HG02973 (cell line): Measurements from ENCODE around the gene GATB.

ENCODE experiments used
- ATAC-seq: cut with Tn5 transposase; IDR thresholded peaks from one replicate; pipeline ENCODE4 v1.9.1; 2021; ENCODE audit warnings: moderate library complexity; ENCODE audit not compliant: unreplicated experiment

Gene GATB

DNA sequence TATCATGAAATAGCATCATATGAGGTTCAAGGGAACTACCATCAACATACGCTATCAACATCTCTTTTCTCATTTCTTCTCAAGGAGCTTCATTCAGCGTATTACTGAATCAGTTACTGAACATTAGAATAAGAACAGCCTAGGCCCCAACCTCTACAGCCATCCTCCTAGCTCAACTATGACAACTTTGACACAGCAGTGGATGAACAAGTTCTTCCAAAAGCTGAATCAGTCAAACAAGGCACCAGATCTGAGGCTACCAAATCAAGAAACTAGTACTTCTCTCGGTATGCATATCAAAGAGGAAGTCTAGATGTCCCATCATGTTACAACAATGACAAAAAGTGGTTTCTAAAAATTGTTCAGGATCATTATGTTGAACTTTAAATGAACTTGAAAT is 57.4 kb downstream of the GATB start:
- ATAC-seq: no peak

DNA sequence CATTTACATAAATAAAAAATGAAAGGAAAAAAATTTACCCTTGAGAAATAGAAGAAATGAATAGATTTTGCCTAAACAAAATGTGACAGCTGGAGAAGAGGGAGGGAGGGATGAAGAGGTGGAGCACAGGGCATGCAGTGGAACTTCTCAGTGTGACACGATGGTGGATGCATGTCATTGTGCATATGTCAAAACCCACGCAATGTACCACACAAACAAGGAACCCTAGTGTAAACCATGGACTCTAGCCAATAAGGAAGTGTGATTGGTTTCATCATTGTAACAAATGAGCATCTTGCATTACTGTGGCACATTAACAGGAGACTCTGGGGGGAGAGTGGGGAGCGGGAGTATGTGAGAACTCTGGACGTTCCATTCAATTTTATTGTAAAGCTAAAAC is 58.6 kb downstream of the GATB start:
- ATAC-seq: no peak

DNA sequence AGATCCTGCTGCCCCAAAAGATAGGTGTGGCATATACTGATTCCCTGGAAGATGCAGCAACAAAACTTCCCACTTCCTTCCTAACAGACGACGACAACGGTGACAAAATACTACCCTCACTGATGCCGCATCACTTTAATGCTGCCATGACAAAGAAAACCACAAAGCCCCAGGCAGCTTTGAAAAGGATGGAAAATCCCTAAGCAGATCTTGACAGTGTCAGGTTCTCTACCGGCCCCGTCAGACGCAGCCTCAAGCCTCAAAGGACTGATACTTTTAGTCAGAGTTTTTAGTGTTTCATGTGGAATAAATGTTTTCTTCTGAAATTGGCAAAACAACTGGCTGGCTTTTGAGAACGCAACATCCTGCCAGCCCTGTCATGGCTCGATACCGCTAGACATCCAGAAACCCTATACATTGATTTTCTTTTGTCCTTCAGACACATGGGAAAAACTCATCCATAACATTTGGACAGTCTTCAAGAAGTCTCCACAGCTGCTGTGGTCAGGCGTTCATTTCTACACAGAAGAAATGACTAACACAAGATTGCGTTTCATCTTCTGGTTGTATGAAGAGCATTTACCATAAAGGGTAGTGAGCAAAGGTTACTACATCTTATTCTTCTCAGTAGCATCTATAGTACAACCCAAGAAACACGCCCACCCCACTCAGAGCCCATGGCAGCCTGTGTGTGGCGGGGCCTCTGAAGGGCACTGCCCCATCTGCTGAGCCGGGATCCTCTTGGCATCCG is 60.1 kb downstream of the GATB start:
- no peak for ATAC-seq

DNA sequence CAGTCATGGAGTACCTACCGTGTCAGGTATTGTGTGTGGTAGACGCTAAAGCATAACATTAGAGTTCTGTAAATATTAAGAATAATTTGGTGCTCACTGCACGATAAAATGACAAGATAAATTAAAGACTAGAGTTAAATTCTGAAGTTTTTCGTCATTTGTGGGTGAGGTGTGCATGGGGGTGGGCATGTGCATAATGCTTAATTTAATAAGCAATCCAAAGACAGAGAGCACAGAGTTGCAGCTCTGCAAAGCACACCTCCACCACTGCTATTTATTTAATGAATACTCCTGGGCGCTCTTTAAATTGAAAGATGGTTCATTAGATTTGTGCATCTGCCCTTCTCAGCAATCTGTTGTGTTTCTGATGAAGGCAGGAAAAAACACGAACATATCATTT is 62.6 kb downstream of the GATB start:
- no peak for ATAC-seq

DNA sequence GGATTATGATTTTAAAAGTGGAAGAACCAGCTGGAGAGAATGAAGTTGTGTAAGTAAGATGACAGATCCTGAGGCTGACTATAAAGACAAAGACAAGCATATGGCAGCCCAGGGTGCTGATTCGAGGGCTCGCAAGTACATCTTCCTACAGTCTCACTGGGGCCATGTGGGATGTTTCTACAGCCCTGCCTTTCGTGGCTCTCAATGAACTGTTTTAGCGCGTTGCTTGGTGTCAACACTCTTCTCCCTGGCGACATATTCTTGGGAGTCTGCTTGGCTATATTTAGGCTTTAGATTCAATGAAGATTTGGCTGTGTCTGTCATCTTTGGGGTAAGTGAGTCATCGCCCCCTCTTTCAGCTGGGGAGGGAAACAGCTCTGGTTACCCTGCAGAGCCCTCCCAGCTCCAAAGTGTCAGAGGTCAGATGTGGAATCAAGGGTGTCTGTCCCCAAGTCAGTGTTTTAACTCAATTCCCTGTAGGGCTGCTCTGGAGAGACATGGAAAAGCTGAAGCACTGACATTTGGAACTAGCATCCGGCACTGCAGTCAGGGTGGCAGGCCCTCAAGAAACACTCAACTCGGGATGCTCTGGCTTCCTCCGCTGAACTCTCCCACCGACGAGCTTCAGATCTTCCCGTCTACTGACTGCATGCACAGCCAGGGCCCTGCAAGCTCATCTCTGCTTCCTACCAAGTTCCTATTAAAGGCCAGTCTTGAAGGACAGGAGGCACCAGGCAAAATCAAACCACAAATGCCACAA is 65.7 kb downstream of the GATB start:
- ATAC-seq: no peak

DNA sequence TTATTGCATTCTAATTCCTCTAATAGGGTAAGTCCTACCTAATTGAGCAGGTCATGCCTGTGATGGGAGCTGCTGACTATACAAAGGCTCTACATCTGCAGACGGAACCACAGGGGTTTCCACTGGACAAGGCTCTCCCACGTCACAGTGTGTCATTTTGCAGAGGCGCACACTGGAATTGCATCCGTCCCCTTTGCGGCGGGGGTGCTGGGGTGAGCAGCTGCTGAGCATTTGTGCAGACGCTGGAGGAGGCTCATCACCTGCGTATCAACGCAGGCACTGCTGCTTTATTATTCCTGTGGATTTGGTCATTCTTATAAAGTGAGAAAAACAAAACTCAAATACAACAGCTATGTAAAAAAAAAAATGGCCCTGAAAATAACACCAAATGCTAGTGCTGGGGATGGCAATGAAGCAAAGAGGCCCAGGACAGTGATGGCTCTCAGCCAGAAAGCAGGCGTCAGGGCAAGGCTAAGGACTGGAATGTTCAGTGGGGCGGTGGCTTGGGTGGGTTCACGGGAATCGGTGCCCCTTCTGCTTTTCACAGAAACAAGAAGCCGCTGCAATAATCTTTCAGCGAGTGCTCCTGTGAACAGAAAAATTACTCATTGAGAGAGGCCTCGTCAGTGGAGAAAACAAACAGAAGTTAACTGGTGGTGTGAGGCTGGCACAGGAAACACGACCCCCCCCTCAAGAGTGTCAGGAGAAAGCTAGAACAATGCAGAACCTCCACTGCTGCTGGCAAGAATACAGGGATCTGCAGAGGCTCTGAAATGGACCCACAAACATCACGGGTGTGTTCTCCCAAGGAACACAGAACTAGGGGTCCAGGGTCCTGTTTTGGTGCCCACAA is 67.8 kb downstream of the GATB start:
- no peak for ATAC-seq

DNA sequence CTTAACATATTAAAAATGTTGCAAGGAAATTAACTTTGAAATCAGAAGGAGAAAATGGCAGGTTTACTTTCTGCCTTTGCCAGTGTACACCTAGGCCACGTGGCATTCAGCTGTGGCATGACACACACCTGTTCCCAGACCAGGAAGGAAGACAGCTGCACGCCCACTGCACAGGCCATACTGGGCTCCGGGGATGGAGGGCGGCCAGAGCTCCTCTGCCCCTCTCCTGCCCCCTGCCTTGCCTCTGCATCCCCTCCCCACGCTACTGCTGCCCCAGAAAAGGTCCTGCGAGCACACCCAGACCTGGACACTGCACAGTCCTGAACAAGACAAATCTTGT is 68.4 kb downstream of the GATB start:
- ATAC-seq: no peak

DNA sequence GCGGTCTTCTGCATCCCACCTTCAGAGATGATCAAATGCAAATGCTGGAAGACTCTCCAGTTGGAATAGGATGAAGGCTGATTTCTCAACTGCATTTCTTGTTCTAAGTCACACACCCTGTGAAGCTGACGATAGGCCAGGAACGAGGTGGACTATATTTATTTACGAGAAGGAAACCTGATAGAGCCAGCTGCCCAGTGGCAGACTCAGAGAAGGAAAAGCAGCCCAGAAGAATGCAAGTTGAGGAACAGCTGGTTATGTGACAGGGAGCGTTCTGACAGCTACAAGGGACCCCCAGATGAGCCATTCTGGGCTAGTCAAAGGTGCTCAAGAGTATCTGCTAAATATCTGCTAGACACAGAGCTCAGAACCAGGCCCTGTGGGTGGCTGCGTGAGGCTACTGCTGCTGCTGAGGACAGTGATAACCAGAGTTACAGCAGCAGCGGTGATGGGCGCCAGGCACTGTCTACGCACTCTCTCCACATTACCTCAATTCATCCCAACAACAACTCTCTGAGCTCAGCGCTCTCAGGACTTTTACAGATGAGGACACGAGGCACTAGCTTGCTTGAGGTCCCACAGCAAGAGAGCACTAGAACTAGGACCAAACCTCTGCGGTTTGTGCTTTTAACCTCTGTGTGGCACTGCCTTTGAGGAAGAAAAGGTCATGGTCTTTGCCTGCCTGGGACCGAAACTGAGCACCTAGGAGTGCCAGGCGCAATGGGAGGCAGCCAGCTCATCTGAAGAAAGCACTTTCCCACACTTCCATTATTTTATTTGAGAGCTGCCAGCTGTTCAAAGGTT is 69.0 kb downstream of the GATB start:
- ATAC-seq: no peak

DNA sequence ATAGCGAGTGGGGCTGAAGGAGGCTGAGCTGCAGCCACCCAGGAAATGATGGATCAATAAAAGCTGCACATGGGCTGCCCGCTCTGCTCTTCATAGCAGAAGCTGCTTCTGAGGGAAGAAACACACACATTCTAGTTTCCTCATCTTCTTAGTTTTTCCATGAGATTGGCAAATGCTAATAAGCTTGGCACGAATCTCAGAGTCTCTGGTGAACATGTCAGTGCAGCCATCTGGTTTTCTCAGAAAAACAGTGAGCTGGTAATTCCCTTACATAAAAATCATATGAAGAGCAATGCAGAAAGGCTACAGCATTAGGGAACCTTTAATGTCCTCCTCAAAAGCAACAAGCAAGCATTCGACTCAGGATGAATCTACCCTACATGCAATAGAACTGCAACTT is 69.9 kb downstream of the GATB start:
- no peak for ATAC-seq

DNA sequence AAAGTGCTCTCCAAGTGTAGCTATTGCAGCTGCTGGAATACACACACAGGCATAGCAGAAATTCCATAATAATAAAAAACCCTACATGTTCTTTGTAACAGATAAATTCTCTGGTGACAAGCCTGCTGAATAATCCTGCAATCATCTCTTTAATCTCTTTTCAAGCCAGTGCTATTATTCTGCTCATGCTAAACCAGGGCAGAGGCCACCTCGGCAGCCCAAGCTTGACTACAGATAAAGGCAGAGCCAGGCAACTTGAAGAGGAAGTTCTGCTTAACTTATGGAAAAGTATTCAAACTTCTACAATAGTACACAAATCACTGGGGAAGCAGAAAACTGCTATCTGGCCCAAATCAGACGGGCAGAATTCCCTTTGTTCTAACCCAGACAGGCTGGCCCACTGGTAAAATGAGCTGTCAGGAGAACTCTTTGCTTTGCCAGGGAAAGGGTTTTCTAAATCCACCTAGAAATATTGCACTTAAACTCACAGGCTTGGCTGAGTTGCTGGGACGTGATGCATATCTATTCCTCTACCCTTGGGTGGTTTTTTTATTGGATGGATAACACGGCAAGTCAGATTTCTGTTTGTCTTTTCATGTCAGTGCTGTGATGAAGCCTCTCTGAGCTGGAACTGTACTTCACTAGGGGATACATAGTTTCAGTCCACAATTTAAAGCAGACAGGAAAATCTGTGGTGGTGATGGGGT is 70.5 kb downstream of the GATB start:
- no peak for ATAC-seq

DNA sequence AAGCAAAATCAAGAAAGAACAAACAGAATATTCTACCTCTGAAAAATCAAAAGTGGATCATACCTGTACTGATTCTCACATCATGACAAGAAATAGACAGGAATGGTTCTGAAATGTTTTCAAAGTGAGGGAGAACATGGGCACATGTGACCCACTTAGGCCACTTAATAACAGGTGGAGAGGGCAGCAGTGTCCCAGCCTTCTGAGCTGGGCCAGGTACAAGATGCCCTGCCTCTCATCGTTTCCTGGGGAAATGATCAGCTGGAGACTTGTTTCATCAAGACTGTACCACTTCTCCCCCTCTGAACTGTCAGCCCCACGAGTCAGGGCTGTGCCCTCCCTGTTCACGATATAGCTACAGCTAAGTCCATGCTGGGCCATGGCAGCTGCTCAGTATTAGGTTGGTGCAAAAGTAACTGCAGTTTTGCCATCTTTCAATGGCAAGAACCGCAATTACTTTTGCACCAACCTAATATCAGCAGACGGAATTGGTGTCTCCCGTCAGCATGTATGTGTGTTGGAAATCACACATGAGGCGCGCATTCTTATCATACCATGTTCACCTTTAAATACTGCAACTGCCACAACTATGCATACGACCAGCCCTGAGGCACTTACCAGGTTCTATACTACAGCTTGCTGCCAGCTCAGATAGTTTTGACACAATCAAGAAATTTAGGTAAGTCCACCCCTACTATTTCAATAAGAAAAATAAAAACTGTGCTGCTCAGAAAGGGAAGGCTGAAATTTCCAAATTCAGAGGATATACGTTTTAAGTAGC is 71.4 kb downstream of the GATB start:
- no peak for ATAC-seq

DNA sequence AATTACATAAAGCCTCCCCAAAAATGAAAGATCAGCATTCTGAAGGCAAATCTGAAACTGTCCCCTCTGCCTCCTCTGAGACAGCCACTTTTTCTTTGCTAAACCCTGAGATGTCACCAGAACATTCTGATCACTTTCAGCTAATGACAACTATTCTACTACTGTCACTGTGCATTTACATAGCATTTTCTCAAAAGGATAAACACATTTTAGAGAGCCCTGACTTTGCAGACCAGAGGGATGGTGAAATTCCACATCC is 72.1 kb downstream of the GATB start:
- ATAC-seq: no peak

DNA sequence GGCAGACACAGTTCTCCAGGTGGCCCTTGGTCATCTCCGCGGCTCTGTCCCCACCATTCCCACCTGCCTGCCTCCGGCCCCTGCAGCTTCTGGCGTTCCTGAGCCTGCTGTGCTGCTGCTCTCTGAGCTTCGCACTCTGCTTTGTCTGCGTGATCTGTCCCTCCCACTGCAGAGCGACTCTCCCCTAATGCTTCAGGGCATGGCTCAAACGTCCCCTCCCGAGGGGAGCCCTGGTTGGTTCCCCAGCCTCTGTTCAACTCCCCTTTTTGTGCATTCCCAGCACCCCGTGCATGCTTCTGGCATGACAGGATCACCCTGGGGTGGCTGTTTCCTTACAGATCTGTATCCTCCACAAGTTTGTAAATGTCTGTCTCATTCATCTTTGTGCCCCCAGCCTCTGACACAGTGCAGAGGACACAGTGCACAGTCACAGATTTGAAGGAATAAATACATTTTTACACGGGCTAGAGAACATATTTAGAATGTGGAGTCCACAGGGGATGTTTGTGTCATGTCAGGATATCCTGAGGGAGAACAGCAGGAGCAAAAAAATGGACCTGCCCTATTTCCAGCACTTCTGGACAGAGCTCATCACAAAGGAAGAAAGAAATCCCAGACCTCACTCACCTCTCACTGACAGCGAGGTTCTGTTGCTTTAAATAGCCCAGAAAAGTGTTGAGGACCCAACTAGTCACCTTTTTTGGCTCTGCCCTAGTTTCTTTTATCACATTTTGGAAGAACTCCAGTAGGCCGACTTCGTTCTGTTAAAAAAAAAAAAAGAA is 72.6 kb downstream of the GATB start:
- no peak for ATAC-seq

DNA sequence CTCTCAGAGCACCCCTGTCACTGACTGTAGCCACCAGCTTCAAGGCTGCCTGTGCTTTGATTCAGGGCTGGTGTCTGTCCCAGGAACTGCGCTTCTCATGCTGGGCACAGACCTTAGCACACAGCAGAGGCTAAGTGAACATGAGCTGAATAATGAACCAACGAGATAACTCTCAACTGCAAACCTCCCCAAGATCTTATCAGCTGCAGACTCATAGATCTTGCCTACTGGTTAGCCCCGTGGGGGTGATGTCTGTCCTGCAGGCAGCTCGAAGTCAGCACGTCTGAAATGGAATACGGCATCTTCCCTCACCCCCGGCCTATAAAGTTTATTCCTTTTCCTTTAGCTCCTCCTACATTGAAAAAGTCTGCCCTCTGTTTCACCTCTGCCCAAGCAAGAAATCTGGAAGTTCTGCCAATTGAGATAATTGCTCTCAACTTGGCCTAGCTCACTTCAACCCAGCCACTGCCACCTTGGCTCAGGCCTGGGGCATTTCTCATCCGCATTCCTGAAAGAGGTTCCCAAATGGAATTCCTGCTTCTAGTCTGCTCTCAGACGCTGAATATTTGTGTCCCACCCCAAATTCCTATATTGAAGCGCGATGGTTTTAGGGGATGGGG is 73.7 kb downstream of the GATB start:
- no peak for ATAC-seq

DNA sequence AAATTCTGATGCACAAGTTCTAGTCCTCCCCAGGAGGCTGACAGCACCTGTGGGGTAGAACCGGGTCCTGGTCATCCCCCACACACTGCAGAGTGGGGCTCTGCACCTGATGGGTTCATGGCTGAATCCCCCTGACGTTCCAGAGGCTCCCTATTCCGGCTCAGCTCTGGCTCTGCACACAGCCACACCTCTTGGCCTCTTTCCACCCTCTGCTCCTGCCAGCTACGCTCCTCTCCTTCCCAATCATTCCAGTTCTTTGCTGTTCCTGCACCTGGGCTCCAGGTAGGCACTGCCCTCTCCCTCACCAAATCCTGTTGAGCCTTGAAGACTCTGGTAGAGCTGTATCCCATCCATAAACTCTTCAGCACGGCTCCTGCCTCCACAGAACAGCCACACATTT is 75.5 kb downstream of the GATB start:
- no peak for ATAC-seq

DNA sequence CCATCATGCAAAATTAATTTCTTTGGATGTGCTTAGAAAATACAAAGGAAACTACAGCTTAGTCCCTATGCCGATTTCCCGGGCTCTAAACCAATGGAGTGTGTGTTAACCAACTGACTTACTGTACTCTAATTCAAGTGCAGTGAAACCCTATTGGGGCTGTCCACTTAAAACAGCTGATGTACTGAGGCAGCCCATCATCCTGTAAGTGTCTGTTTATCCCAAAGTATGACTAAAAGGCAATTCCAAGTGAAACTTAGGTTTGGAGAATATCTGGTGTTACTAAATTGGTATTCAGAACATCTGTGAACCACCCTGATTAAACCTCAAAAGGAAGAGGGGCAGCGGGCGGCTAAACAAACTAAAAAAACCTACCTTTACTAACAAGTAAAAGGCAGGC is 79.7 kb downstream of the GATB start:
- no peak for ATAC-seq

DNA sequence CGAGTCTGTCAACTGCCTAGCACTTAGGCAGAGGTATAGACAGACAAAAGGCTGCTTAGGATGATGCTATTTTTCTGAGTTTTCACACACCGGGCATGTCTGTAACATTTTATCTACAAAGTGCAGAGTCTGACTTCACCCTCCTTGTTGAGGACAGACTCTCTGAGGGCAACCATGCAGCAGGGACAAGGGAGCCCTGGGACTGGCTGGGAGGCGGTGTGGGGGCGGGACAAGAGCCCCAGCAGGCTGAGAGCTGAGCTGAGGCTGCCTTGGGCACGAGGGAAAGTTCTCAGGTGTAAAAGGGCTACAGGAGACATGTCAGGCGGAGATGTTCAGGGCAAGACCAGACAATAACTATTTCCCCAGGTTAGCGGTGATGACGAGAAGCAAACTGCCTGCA is 81.6 kb downstream of the GATB start:
- no peak for ATAC-seq

DNA sequence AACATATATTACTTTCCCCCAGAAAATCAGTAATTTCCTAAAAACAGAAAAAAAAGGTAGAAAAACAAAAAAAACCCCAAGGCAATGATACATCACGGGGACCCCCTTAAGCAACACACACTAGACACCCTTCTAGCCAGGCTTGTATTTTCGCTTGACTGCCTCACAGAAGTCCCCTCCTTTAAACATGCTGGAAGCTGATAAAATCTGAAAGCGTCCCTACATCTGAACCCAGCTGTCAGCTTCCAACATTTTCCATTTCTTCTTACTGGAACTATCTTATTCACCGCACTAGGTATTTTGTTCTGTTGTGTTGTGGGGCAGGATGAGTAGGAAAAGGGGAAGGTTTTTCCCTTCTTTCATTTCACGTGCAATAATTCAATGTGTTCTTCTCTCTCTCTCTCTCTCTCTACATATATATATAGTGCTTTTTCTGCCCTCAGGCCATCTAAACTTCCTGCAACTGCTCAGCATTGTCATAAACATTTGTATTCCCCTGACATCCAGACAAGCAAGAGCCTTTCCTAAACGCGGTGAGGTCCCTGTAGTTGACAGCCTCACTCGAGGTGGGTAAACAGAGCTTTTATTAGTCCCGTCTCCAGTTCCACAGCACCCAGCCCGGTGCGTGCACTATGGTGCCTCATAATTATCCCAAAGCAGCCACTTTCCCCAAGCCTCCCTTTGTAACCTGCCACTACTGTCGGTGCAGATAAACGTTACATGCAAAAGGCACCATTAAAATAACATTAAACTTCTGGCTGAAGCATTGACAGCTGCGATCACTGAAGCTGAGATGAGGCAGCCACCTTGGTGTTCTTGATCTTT is 82.5 kb downstream of the GATB start:
- no peak for ATAC-seq
